DND-41 (cell line): ENCODE results near the gene NCOR2.

Experiments used
- CTCF ChIP-seq: IDR thresholded peaks from 2 replicates; pipeline ENCODE4 v1.5.1; 2012; ENCODE audit warnings: borderline replicate concordance, low read length, moderate library complexity, mild to moderate bottlenecking; ENCODE audit not compliant: poor library complexity, severe bottlenecking; ENCODE audit errors: extremely low read depth
- EZH2 ChIP-seq: IDR thresholded peaks from 3 replicates; pipeline ENCODE4 v1.6.1; 2012; ENCODE audit warnings: borderline replicate concordance, low read depth, mild to moderate bottlenecking, moderate library complexity, low read length, inconsistent platforms; ENCODE audit not compliant: severe bottlenecking

- TF ChIP-seq CTCF (no peak), EZH2 (no peak)
Measured at GRCh38 chr12:124586756-124587155, 19.3 kb upstream of the NCOR2 start.
